ENCODE results near the gene ERRFI1.

GRCh38 chr1:8063298-8064036 is 37.4 kb upstream of the ERRFI1 start:
- no peak for TF ChIP-seq POLR2A (IDR thresholded peaks at IDR 0.05)
- TF ChIP-seq CTCF (IDR thresholded peaks at IDR 0.05) = no peak
- no peak for TF ChIP-seq EP300 (IDR thresholded peaks at IDR 0.05)

All from tibial nerve (tissue), 4 donors.